ENCODE measurements around the gene TMOD1.

The TMOD1 gene

GRCh38 chr9:97536480-97536879, 35.0 kb downstream of the TMOD1 start:
- in situ Hi-C loops (cut with HindIII; ENCODE audit: low sequenced_read_pairs) = no loop called here

- in situ Hi-C loops (cut with HindIII; ENCODE audit: low sequenced_read_pairs) = no loop called here
These were observed 42.1 kb downstream of the TMOD1 start for GRCh38 chr9:97543561-97543960.

GRCh38 chr9:97545486-97545885, 44.0 kb downstream of the TMOD1 start:
- in situ Hi-C loops (cut with HindIII; ENCODE audit: low sequenced_read_pairs) = no loop called here

- in situ Hi-C loops (cut with HindIII; ENCODE audit: low sequenced_read_pairs) = no loop called here
These were observed 45.8 kb downstream of the TMOD1 start for GRCh38 chr9:97547098-97547829.

- in situ Hi-C loops (cut with HindIII; ENCODE audit: low sequenced_read_pairs) = no loop called here
These were observed 46.9 kb downstream of the TMOD1 start for GRCh38 chr9:97548379-97548778.

- in situ Hi-C loops (cut with HindIII; ENCODE audit: low sequenced_read_pairs) = no loop called here
These were observed 47.5 kb downstream of the TMOD1 start for GRCh38 chr9:97548819-97549540.

- in situ Hi-C loops (cut with HindIII; ENCODE audit: low sequenced_read_pairs) = no loop called here
These were observed 48.9 kb downstream of the TMOD1 start for GRCh38 chr9:97550386-97550785.

- in situ Hi-C loops (cut with HindIII; ENCODE audit: low sequenced_read_pairs) = no loop called here
These were observed 49.8 kb downstream of the TMOD1 start for GRCh38 chr9:97551308-97551707.

GRCh38 chr9:97553141-97553540, 51.7 kb downstream of the TMOD1 start:
- in situ Hi-C loops (cut with HindIII; ENCODE audit: low sequenced_read_pairs) = no loop called here

GRCh38 chr9:97553841-97554240, 52.4 kb downstream of the TMOD1 start:
- in situ Hi-C loops (cut with HindIII; ENCODE audit: low sequenced_read_pairs) = no loop called here

GRCh38 chr9:97554566-97555075, 53.2 kb downstream of the TMOD1 start:
- in situ Hi-C loops (cut with HindIII; ENCODE audit: low sequenced_read_pairs) = no loop called here

GRCh38 chr9:97555164-97555563, 53.7 kb downstream of the TMOD1 start:
- in situ Hi-C loops (cut with HindIII; ENCODE audit: low sequenced_read_pairs) = no loop called here

- in situ Hi-C loops (cut with HindIII; ENCODE audit: low sequenced_read_pairs) = no loop called here
These were observed 54.7 kb downstream of the TMOD1 start for GRCh38 chr9:97556036-97556720.

- in situ Hi-C loops (cut with HindIII; ENCODE audit: low sequenced_read_pairs) = no loop called here
These were observed 55.5 kb downstream of the TMOD1 start for GRCh38 chr9:97556721-97557605.

GRCh38 chr9:97557606-97558095, 56.2 kb downstream of the TMOD1 start:
- in situ Hi-C loops (cut with HindIII; ENCODE audit: low sequenced_read_pairs) = no loop called here

- in situ Hi-C loops (cut with HindIII; ENCODE audit: low sequenced_read_pairs) = no loop called here
These were observed 57.2 kb downstream of the TMOD1 start for GRCh38 chr9:97558701-97559101.

GRCh38 chr9:97559111-97559514, 57.6 kb downstream of the TMOD1 start:
- in situ Hi-C loops (cut with HindIII; ENCODE audit: low sequenced_read_pairs) = no loop called here

- in situ Hi-C loops (cut with HindIII; ENCODE audit: low sequenced_read_pairs) = no loop called here
These were observed 58.7 kb downstream of the TMOD1 start for GRCh38 chr9:97560154-97560553.

- in situ Hi-C loops (cut with HindIII; ENCODE audit: low sequenced_read_pairs) = no loop called here
These were observed 59.4 kb downstream of the TMOD1 start for GRCh38 chr9:97560851-97561250.

- in situ Hi-C loops (cut with HindIII; ENCODE audit: low sequenced_read_pairs) = no loop called here
These were observed 60.0 kb downstream of the TMOD1 start for GRCh38 chr9:97561501-97561900.
